Measurements from ENCODE around the gene SAMD13. TPM values are rescaled to one million over a fixed set of nuclear protein-coding genes. Genes with fewer than 3 reads are reported as not detected.

SAMD13 gene
- total RNA-seq, 3 donors from 2014 or later, result 2.1 to 3.1 (median 2.6) TPM

GRCh38 chr1:84347932-84348555, 46.5 kb downstream of the SAMD13 start:
- intact Hi-C loops (cut with DNase I; ENCODE audit: low total_unique reads), result no loop called here
- DNase-seq (ENCODE audit: low spot score in 2 of 2), result no peak
- no peaks in the 10 kb centered on the region for H3K9me3 ChIP-seq

GRCh38 chr1:84348759-84349158, 47.3 kb downstream of the SAMD13 start:
- Histone ChIP-seq H3K9me3 (no peaks in the 10 kb centered on the region), H3K4me3 (no peak overlapping the region), H3K27me3 (no peaks in the 10 kb centered on the region), H3K36me3 (no peaks in the 10 kb centered on the region), H3K27ac (peak overlapping the region in 1 of 2 donors; percentile 13), H3K4me1 (no peaks in the 10 kb centered on the region)
- intact Hi-C loops (cut with DNase I; ENCODE audit: low total_unique reads), result no loop called here
- TF ChIP-seq POLR2AphosphoS5 (IDR thresholded peaks at IDR 0.05), result no peak
- TF ChIP-seq CTCF (IDR thresholded peaks at IDR 0.05), result no peak
- no peak for TF ChIP-seq POLR2A (IDR thresholded peaks at IDR 0.05)
- DNase-seq (ENCODE audit: low spot score in 2 of 2), result no peak

More at GRCh38 chr1:84347932-84348555, 46.5 kb downstream of the SAMD13 start:
- TF ChIP-seq CTCF (IDR thresholded peaks at IDR 0.05), result no peak
- TF ChIP-seq POLR2AphosphoS5 (IDR thresholded peaks at IDR 0.05), result no peak
- no peak for TF ChIP-seq POLR2A (IDR thresholded peaks at IDR 0.05)
- H3K27ac ChIP-seq, result peak overlapping the region; percentile 26 to 30
- no peaks in the 10 kb centered on the region for H3K4me1 ChIP-seq
- no peaks in the 10 kb centered on the region for H3K27me3 ChIP-seq
- H3K4me3 ChIP-seq, result no peak overlapping the region
- H3K36me3 ChIP-seq, result no peaks in the 10 kb centered on the region

GRCh38 chr1:84350104-84350503, 48.6 kb downstream of the SAMD13 start:
- no peaks in the 10 kb centered on the region for H3K4me1 ChIP-seq
- intact Hi-C loops (cut with DNase I; ENCODE audit: low total_unique reads), result no loop called here

GRCh38 chr1:84350550-84350949, 49.0 kb downstream of the SAMD13 start:
- H3K36me3 ChIP-seq, result no peaks in the 10 kb centered on the region
- intact Hi-C loops (cut with DNase I; ENCODE audit: low total_unique reads), result no loop called here
- no peak overlapping the region for H3K27ac ChIP-seq
- no peaks in the 10 kb centered on the region for H3K27me3 ChIP-seq
- no peak overlapping the region for H3K4me3 ChIP-seq
- TF ChIP-seq POLR2A (IDR thresholded peaks at IDR 0.05) (no peak), CTCF (IDR thresholded peaks at IDR 0.05) (no peak), POLR2AphosphoS5 (IDR thresholded peaks at IDR 0.05) (no peak)
- DNase-seq (ENCODE audit: low spot score in 2 of 2), result no peak
- H3K4me1 ChIP-seq, result no peaks in the 10 kb centered on the region
- no peaks in the 10 kb centered on the region for H3K9me3 ChIP-seq

More at GRCh38 chr1:84350104-84350503, 48.6 kb downstream of the SAMD13 start:
- DNase-seq (ENCODE audit: low spot score in 2 of 2), result no peak
- Histone ChIP-seq H3K4me3 (no peak overlapping the region), H3K27me3 (no peaks in the 10 kb centered on the region), H3K36me3 (no peaks in the 10 kb centered on the region), H3K27ac (no peak overlapping the region), H3K9me3 (no peaks in the 10 kb centered on the region)
- TF ChIP-seq CTCF (IDR thresholded peaks at IDR 0.05) (no peak), POLR2A (IDR thresholded peaks at IDR 0.05) (no peak)

GRCh38 chr1:84352298-84353106, 51.0 kb downstream of the SAMD13 start:
- Histone ChIP-seq H3K9me3 (no peaks in the 10 kb centered on the region), H3K36me3 (no peaks in the 10 kb centered on the region), H3K27ac (peak overlapping the region in 1 of 2 donors; percentile 65), H3K4me3 (no peak overlapping the region), H3K27me3 (no peaks in the 10 kb centered on the region), H3K4me1 (no peaks in the 10 kb centered on the region)
- intact Hi-C loops (cut with DNase I; ENCODE audit: low total_unique reads), result no loop called here
- TF ChIP-seq POLR2A (IDR thresholded peaks at IDR 0.05) (no peak), CTCF (IDR thresholded peaks at IDR 0.05) (no peak), POLR2AphosphoS5 (IDR thresholded peaks at IDR 0.05) (no peak)
- no peak for DNase-seq (ENCODE audit: low spot score in 2 of 2)
